Measurements from ENCODE around the gene TAOK3. TPM values are rescaled to one million over a fixed set of nuclear protein-coding genes. Genes with fewer than 3 reads are reported as not detected.
A peak's percentile ranks its signal among the peaks of the same experiment; 100 is the strongest.

Gene TAOK3
- total and polyA plus RNA-seq, 2 donors (not counting 1 experiment from before 2014, with no cell fraction given) = 30.0 to 80.4 TPM

- intact Hi-C loops (cut with micrococcal nuclease) = loop anchor here (10.0 kb wide), 1 partner anchor 45 kb away; no protein-coding TSS in a partner anchor
- Histone ChIP-seq H3K4me2 (replicated peaks; ENCODE audit: low read depth, low read length, poor library complexity, severe bottlenecking) (no peak overlapping the region), H4K20me1 (ENCODE audit: control insufficient read depth, insufficient read depth, low read length, poor library complexity, severe bottlenecking) (no peaks in the 10 kb centered on the region), H3K4me3 (ENCODE audit: control extremely low read depth in 1 of 5, extremely low read depth in 1 of 5, insufficient read depth in 1 of 5, low read depth in 2 of 5, low read length in 4 of 5) (no peak overlapping the region), H3K27ac (ENCODE audit: low read length in 2 of 2) (no peak overlapping the region), H2AFZ (ENCODE audit: insufficient read depth, low read depth, low read length, poor library complexity, severe bottlenecking) (no peak overlapping the region), H3K36me3 (replicated peaks in 1 of 2; ENCODE audit: control extremely low read depth in 1 of 2, control insufficient read depth in 1 of 2, extremely low read depth in 1 of 2, insufficient read depth in 2 of 2, low read length in 1 of 2) (peaks cover 16 to 44% of the 10 kb centered on the region in 2 experiments), H3K9me3 (ENCODE audit: control extremely low read depth in 1 of 3, control insufficient read depth in 2 of 3, insufficient read depth in 1 of 3, low read length in 2 of 3) (no peaks in the 10 kb centered on the region), H3K27me3 (replicated peaks in 1 of 4; ENCODE audit: control extremely low read depth in 1 of 4, control insufficient read depth in 3 of 4, insufficient read depth in 4 of 4, low read length in 3 of 4) (no peaks in the 10 kb centered on the region), H3K79me2 (ENCODE audit: control insufficient read depth, insufficient read depth, low read length) (no peaks in the 10 kb centered on the region), H3K4me1 (ENCODE audit: control insufficient read depth in 2 of 2, insufficient read depth in 2 of 2, low read length in 2 of 2) (no peaks in the 10 kb centered on the region), H3K9ac (ENCODE audit: low read length) (no peak overlapping the region)
- H3K4me3 Mint-ChIP-seq = no peak overlapping the region
- H3K27ac Mint-ChIP-seq = no peak overlapping the region
- peaks cover 7% of the 10 kb centered on the region for H3K4me1 Mint-ChIP-seq
- CTCF ChIA-PET = no interaction called here
- TF ChIP-seq CTCF (IDR thresholded peaks at IDR 0.05) (no peak), EZH2 (IDR thresholded peaks at IDR 0.05; ENCODE audit: borderline replicate concordance, insufficient read depth, low read depth, low read length, poor library complexity, severe bottlenecking) (no peak)
- H3K27me3 Mint-ChIP-seq = no peaks in the 10 kb centered on the region
- DNase-seq (no peak), ATAC-seq (ENCODE audit: low read depth) (no peak)
- H3K9me3 Mint-ChIP-seq (ENCODE audit: insufficient read depth) = no peaks in the 10 kb centered on the region
- POLR2A ChIA-PET = interaction anchor here (0.5 kb wide), 1 partner anchor 9 kb away, joined by 6 read pairs; no protein-coding TSS in a partner anchor
- 93% methylated on average over 8 of the region's 14 CpGs for WGBS (ENCODE audit: insufficient coverage)
Observed at GRCh38 chr12:118189741-118190191, 182.9 kb downstream of the TAOK3 start.

GRCh38 chr12:118188690-118189371 is 183.9 kb downstream of the TAOK3 start:
- Histone ChIP-seq H3K79me2 (ENCODE audit: control insufficient read depth, insufficient read depth, low read length) (no peaks in the 10 kb centered on the region), H3K4me1 (ENCODE audit: control insufficient read depth in 2 of 2, insufficient read depth in 2 of 2, low read length in 2 of 2) (no peaks in the 10 kb centered on the region), H3K9ac (ENCODE audit: low read length) (no peak overlapping the region), H3K27me3 (replicated peaks in 1 of 4; ENCODE audit: control extremely low read depth in 1 of 4, control insufficient read depth in 3 of 4, insufficient read depth in 4 of 4, low read length in 3 of 4) (no peaks in the 10 kb centered on the region), H3K4me2 (replicated peaks; ENCODE audit: low read depth, low read length, poor library complexity, severe bottlenecking) (no peak overlapping the region), H2AFZ (ENCODE audit: insufficient read depth, low read depth, low read length, poor library complexity, severe bottlenecking) (no peak overlapping the region), H3K36me3 (replicated peaks in 1 of 2; ENCODE audit: control extremely low read depth in 1 of 2, control insufficient read depth in 1 of 2, extremely low read depth in 1 of 2, insufficient read depth in 2 of 2, low read length in 1 of 2) (peaks cover 14 to 41% of the 10 kb centered on the region in 2 experiments), H3K4me3 (ENCODE audit: control extremely low read depth in 1 of 5, extremely low read depth in 1 of 5, insufficient read depth in 1 of 5, low read depth in 2 of 5, low read length in 4 of 5) (no peak overlapping the region), H4K20me1 (ENCODE audit: control insufficient read depth, insufficient read depth, low read length, poor library complexity, severe bottlenecking) (no peaks in the 10 kb centered on the region), H3K27ac (ENCODE audit: low read length in 2 of 2) (no peak overlapping the region), H3K9me3 (ENCODE audit: control extremely low read depth in 1 of 3, control insufficient read depth in 2 of 3, insufficient read depth in 1 of 3, low read length in 2 of 3) (no peaks in the 10 kb centered on the region)
- Mint-ChIP-seq H3K9me3 (ENCODE audit: insufficient read depth) (no peaks in the 10 kb centered on the region), H3K27me3 (no peaks in the 10 kb centered on the region), H3K27ac (peak overlapping the region; percentile 53), H3K4me3 (no peak overlapping the region), H3K4me1 (peaks cover 7% of the 10 kb centered on the region)
- TF ChIP-seq EZH2 (IDR thresholded peaks at IDR 0.05; ENCODE audit: borderline replicate concordance, insufficient read depth, low read depth, low read length, poor library complexity, severe bottlenecking) (no peak), CTCF (IDR thresholded peaks at IDR 0.05) (no peak)
- POLR2A ChIA-PET = no interaction called here
- no peak for ATAC-seq (ENCODE audit: low read depth)
- intact Hi-C loops (cut with micrococcal nuclease) = loop anchor here (10.0 kb wide), 1 partner anchor 46 kb away; no protein-coding TSS in a partner anchor
- DNase-seq = no peak
- CTCF ChIA-PET = no interaction called here
- no CpG with 5 or more reads among the region's 10 CpGs for WGBS (ENCODE audit: insufficient coverage)

All from B cell (primary cell).